GM18502 (cell line): ENCODE measurements around the gene HSD17B14.
"Not testable (repeated sequence)": the region's sequence is repeated elsewhere in the genome, so short reads cannot be mapped to it uniquely, and the experiment has no call there.

Experiments
- ATAC-seq: cut with Tn5 transposase; IDR thresholded peaks from one replicate; pipeline ENCODE4 v1.9.1; 2021; ENCODE audit warnings: mild to moderate bottlenecking; ENCODE audit not compliant: unreplicated experiment, poor library complexity

Gene HSD17B14

DNA sequence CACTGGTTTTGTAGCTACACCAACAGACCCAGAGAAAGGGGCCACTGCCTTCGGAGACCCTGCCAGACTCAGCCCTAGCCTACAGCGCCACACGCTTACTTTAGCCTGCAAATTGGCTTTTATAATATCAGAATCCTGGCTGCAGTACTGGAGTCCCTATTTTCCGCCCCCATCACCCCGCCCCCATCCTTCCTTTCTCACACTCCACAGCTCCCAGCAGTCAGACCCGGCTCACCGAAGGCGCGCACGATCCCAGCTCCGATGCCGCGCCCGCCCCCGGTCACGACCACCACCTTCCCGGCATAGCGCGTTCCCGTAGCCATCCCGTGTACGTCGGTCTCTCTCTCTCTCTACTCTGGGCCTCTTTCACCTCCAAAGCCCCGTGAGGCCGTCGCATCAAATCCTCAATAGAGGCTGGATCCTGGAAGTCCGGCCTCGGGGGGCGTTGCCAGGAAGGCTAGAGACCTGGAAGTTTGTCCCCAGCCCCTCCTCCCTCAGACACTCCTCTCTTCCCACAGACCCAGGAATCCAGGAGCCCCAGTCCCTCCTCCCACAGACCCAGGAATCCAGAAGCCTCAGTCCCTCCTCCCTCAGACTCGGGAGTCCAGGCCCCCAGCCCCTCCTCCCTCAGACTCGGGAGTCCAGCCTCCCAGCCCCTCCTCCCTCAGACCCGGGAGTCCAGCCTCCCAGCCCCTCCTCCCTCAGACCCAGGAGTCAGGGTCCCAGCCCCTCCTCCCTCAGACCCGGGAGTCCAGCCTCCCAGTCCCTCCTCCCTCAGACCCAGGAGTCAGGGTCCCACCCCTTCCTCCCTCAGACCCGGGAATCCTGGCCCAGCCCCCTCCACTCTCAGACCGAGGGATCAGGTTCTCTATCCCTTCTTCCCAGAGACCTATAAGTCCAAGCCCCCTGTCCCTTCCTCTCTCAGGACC lies at the start of gene HSD17B14:
Gene HSD17B14 (minus strand): TSS at position 403 of the 929 bp plus-strand sequence. CDS start 80 bp downstream, at position 323.
- peak; percentile 16 for ATAC-seq

DNA sequence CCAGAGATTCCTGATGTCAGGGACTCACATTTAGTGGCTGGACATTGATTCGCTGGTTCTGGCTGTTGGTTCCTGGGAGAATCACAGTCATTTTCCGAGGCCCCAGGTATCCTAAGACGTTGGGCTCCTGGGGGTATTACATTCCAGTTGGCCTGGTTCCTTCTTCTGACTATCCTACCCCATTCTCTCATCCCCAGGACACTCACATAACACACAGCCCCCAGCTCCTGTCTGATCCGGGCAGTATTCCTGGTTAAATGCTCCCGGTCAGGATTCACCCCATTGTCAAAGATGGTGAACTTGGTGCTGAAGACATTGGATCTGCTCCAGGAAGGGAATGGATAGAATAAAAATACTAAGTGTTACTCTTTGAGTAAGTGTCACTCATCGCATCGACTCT lies 47.4 kb upstream of the HSD17B14 start:
- no peak for ATAC-seq

DNA sequence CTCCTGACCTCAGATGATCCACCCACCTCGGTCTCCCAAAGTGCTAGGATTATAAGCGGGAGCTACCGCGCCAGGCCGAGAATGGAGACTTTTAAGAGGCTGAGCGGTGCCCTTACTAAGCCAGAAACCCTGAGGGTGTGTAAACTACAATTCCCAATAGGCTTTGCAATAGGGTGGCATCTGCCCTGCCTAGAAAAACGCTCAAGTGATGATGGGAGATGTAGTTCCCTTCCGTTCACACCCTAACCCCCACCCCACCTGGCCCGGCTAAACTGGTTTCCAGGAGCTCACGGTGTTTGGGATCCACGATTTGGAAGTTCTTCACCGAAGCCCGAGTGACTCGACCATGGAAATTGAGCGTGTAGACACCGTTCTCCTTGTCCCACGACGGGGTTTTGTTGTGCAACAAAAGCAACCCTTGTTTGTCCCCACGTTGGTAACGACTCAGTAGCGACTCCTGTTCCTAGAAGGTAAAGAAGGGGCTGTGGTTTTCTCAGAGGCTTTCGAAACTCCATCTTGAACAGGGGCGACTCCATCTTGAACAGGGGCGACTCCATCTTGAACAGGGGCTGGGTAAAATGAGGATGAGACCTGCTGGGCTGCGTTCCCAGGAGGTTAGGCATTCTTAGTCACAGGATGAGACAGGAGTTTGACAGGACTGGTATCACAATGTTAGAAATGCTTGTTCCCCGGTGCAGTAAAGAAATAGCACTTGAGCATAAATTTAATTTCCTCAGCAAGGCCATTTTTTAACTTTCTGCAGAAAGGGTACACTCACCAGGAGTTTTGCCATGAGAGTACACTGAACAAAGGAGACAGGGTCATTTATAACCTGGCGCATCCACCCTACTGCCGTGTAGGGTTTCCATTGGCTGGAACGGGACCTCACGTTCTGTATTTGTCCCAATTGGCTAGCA lies 45.7 kb upstream of the HSD17B14 start:
- ATAC-seq: no peak

DNA sequence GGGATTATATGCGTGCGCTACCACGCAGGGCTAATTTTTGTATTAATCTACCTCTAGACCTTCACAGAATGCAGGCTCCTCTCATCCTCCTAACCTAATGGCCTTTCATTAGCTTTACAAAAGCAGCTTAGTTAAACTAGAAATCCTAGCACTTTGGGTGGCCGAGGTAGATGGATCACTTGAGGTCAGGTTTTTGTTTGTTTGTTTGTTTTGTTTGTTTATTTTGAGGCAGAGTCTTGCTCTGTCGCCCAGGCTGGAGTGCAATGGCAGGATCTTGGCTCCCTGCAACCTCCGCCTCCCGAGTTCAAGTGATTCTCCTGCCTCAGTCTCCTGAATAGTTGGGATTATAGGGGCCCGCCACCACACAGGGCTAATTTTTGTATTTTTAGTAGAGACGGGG lies 43.4 kb upstream of the HSD17B14 start:
- ATAC-seq: not testable (repeated sequence)

DNA sequence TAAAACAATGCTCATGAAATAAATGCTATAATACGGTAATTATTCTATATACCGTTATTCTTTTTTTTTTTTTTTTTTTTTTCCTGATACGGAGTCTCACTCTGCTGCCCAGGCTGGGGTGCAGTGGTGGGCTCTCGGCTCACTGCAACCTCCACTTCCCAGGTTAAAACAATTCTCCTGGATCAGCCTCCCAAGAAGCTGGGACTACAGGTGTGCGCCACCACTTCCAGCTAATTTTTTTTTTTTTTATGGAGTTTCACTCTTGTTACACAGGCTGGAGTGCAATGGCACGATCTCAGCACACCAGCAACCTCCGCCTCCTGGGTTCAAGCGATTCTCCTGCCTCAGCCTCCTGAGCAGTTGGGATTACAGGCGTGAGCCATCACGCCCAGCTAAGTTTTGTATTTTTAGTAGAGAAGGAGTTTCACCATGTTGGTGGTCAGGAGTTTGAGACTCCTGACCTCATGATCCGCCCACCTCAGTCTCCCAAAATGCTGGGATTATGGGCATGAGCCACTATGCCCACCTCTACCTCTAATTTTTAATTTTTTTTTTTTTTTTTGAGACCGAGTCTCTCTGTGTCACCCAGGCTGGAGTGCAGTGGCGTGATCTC lies 42.8 kb upstream of the HSD17B14 start:
- no peak for ATAC-seq

DNA sequence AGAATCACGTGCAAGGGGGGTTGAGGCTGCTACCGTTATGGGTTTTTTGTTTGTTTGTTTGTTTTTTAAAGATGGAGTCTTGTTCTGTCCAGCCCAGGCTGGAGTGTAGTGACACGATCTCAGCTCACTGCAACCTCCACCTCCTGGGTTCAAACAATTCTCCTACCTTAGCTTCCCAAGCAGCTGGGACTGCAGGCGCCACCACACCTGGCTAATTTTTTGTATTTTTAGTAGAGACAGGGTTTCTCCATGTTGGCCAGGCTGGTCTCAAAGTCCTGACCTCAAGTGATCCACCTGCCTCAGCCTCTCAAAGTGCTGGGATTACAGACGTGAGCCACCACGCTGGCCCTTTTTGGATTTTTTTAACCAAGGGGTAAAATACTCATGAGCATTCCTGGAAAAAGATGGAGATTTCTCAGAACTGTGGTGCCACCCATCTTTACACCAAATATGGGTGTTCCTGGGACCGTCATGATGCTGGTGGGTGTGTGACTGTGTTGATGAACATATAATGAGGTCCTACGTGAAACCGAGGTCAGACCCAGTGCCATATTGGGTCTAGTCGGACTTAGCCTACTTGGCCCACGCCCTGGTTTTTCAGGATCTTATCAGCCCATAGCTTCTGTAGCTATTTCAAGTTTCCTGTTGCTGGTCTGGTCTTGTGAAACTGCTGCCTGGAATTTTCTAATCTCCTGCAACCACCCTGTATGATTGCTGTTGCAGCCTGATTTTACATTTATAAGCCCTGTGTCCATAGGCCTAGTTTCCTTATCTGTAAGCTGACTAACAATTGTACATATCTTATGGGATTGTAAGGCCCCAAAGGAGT lies 42.1 kb upstream of the HSD17B14 start:
- ATAC-seq: no peak

DNA sequence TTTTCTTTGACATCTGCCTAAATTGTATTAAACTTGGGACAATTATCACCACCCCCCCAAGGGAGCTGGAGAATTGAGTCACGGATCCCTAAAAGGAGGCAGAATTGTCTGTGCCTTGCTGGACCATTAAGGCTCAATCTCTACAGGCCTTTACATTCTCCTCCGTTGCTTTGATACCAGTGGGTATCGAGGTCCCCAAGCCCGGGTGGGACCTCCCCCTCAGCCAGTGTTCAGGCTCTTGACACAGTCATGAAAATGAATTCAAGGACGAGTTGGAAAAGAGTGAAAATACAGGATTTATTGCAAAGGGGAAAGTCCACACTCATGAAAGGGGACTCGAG lies 41.5 kb upstream of the HSD17B14 start:
- ATAC-seq: no peak

DNA sequence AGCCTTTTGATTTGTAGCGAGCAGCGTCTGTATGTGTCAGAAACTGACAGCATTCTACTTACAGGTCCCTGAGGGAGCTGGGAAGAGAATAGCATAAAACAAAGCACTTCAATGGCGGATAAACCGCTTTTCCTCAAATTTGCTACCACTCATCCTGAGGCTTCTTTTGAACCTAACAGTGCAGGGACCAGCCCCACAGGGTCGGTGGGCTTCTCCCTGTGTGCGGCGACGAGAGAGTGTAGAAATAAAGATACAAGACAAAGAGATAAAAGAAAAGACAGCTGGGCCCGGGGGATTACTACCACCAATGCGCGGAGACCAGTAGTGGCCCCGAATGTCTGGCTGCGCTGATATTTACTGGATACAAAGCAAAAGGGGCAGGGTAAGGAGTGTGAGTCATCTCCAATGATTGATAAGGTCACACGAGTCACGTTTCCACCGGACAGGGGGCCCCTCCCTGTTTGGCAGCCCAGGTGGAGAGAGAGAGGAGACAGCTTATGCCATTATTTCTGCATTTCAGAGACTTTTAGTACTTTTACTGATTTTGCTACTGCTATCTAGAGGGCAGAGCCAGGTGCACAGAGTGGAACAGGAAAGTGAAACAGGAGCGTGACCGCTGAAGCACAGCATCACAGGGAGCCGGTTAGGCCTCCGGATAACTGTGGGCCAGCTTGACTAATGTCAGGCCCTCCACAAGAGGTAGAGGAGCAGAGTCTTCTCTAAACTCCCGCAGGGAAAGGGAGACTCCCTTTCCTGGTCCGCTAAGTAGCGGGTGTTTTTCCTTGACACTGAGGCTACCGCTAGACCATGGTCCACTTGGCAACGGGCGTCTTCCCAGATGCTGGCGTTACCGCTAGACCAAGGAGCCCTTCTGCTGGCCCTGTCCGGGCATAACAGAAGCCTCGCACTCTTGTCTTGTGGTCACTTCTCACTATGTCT lies 40.0 kb upstream of the HSD17B14 start:
- not testable (repeated sequence) for ATAC-seq

DNA sequence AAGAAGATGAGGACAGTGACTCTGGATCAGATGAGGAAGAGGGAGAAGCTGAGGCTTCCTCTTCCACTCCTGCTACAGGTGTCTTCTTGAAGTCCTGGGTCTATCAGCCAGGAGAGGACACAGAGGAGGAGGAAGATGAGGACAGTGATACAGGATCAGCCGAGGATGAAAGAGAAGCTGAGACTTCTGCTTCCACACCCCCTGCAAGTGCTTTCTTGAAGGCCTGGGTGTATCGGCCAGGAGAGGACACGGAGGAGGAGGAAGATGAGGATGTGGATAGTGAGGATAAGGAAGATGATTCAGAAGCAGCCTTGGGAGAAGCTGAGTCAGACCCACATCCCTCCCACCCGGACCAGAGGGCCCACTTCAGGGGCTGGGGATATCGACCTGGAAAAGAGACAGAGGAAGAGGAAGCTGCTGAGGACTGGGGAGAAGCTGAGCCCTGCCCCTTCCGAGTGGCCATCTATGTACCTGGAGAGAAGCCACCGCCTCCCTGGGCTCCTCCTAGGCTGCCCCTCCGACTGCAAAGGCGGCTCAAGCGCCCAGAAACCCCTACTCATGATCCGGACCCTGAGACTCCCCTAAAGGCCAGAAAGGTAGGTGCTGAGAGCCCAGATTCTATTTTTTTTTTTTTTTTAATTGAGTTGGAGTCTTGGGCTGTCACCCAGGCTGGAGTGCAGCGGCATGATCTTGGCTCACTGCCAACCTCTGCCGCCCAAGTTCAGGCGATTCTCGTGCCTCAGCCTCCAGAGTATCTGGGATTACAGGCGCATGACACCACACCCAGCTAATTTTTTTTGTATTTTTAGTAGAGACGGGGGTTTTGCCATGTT lies 38.2 kb upstream of the HSD17B14 start:
- ATAC-seq: no peak

DNA sequence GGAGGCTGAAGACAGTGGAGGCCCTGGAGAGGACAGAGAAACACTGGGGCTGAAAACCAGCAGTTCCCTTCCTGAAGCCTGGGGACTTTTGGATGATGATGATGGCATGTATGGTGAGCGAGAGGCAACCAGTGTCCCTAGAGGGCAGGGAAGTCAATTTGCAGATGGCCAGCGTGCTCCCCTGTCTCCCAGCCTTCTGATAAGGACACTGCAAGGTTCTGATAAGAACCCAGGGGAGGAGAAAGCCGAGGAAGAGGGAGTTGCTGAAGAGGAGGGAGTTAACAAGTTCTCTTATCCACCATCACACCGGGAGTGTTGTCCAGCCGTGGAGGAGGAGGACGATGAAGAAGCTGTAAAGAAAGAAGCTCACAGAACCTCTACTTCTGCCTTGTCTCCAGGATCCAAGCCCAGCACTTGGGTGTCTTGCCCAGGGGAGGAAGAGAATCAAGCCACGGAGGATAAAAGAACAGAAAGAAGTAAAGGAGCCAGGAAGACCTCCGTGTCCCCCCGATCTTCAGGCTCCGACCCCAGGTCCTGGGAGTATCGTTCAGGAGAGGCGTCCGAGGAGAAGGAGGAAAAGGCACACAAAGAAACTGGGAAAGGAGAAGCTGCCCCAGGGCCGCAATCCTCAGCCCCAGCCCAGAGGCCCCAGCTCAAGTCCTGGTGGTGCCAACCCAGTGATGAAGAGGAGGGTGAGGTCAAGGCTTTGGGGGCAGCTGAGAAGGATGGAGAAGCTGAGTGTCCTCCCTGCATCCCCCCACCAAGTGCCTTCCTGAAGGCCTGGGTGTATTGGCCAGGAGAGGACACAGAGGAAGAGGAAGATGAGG lies 37.4 kb upstream of the HSD17B14 start:
- no peak for ATAC-seq

DNA sequence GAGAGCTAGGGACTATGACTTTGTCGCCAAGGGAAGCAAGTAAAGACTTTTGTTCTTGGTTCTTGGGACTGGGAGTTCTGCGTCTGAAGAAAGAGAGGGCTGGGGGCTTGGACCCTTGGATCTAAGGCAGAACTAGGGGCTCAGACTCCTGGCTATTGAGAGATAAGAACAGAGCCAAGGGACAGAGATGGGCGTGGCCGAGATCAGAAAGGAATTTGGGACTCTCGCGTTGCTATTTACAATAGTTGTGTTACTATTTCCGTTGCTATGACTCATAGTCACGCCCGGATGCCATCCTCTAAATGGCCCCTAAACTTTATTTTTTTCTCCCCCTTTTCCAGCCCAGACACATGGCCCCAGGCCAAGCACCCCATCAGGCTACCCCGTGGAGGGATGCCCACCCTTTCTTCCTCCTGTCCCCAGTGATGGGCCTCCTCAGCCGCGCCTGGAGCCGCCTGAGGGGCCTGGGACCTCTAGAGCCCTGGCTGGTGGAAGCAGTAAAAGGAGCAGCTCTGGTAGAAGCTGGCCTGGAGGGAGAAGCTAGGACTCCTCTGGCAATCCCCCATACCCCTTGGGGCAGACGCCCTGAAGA lies 36.7 kb upstream of the HSD17B14 start:
- ATAC-seq: no peak

DNA sequence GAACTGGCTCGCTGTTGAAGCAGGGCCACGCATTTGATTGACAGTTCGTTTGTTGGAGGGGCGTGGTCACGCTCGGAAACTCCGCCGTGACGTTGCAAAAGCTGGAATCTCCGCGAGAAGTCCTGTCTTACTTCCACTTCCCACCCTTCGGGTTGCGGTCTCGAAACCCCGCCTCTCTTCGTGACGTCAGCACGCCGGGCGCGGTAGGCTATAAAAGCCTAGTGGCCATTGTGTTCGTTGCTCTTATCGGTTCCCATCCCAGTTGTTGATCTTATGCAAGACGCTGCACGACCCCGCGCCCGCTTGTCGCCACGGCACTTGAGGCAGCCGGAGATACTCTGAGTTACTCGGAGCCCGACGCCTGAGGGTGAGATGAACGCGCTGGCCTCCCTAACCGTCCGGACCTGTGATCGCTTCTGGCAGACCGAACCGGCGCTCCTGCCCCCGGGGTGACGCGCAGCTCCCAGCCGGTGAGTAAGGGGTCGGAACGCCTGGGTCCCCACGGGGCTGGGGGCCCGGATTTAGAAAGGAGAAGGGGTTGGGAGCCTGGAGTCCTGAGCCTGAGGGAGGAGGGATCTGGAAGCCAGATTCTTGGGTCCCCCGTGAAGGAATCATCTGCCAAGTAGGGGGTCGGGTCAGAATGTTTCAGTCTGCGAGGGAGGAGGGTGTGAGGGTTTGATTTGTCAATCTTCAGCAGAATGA lies 36.0 kb upstream of the HSD17B14 start, which contains the start of gene PPP1R15A:
Gene PPP1R15A (plus strand): TSS at position 240 of the 702 bp plus-strand sequence. CDS start 813 bp downstream, outside the sequence.
- peak; percentile 42 for ATAC-seq

DNA sequence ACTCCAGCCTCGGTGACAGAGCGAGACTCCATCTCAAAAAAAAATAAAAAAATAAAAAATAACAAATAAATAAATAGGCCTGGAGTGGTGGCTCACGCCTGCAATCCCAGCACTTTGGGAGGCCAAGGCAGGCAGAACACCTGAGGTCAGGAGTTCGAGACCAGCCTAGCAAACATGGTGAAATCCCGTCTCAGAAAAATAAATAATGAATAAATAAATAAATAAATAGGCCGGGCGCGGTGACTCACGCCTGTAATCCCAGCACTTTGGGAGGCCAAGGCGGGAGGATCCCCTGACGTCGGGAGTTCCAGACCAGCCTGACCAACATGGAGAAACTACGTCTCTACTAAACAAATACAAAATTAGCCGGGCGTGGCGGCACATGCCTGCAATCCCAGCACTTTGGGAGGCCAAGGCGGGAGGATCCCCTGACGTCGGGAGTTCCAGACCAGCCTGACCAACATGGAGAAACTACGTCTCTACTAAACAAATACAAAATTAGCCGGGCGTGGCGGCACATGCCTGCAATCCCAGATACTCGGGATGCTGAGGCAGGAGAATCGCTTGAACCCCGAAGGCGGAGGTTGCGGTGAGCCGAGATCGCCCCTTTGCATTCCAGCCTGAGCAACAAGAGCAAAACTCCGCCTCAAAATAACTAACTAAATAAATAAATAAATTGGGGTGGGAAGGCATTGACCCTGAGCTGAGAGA lies 35.3 kb upstream of the HSD17B14 start:
- not testable (repeated sequence) for ATAC-seq

DNA sequence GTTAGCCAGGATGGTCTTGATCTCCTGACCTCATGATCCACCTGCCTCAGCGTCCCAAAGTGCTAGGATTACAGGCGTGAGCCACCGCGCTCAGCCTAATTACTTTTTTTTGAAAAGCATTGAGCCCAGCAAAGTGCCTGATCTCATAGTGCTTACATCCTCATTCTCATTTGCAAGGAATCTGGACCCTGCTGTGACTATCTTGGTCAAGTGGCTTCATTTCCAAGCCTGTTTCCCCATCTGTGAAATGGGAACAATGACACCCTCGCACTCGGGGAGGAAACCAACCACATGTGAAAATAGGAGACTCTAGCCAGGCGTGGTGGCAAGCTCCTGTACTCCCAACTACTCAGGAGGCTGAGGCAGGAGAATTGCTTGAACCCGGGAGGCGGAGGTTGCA lies 33.8 kb upstream of the HSD17B14 start:
- no peak for ATAC-seq

DNA sequence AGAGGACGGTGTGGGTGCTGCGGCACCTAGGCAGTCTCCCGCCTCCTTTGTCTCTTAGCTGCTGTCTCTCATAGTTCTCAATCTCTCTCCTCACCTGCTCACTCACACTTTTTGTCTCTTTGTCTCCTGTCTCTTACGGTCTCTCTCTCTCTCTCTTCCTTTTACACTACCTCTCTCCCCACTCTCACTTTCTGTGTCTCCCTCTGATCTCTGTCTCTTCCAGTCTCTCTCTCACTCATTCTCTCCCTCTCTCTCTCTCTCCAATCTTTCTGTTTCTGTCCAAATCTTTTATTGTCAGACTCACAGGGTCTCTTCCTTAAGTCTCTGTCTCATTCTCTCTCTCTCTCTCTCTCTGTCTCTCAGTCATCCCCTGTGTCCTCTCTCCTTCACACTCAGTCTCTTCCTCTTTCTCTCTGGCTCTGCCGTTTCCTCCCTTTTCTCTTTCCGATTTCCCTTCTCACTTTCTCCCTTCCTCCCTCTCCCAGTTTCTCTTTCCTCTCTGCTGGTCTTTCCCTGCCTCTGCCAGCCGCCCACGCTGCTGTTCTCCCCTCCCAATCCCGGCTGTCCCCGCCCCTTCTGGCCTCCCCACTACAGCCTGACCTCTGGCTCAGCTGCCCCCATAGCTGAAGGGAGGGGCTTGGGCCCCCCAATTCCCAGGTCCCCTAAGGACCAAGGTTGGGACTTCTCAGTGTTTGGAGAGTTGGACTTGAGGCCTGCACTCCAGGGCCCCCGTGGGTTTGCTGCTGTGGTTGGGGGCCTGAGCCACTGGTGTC lies 32.0 kb upstream of the HSD17B14 start, which contains the start of gene PLEKHA4:
Gene PLEKHA4 (minus strand): TSS at position 504 of the 773 bp plus-strand sequence. CDS start 997 bp downstream, outside the sequence.
- ATAC-seq: no peak
